Measurements from ENCODE around the gene ZCCHC17.
"Not testable (repeated sequence)": the region's sequence is repeated elsewhere in the genome, so short reads cannot be mapped to it uniquely, and the experiment has no call there.

ZCCHC17 gene

DNA sequence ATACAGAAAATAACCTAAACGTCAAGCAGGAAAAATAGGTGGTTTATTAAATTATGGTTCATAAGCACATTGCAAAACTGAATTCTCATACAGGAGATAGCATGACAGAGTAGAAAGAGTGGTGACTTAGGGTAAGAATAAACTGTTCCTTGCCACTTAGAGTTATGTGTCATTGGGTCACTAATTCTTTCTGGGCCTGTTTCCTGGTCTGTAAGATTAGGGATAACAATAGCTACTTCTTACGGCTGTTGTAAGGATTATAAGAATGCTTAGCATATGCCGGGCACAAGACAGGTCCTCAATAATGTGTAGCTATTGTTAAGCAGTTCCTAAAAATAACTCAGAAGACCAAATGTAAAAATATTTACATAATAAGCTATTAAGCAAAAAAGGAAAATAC is 24.5 kb upstream of the ZCCHC17 start:
- peak overlapping the region; percentile 74 for H3K27ac ChIP-seq
- DNase-seq: no peak
- TF ChIP-seq CTCF (IDR thresholded peaks at IDR 0.05; ENCODE audit: low read depth, low read length): no peak
- no peaks in the 10 kb centered on the region for H3K9me3 ChIP-seq (ENCODE audit: severe bottlenecking)
- no peak overlapping the region for H3K4me3 ChIP-seq (ENCODE audit: low read depth, low read length)
- peaks cover 70% of the 10 kb centered on the region for H3K36me3 ChIP-seq
- H3K27me3 ChIP-seq (ENCODE audit: insufficient read depth, low read depth, severe bottlenecking): no peaks in the 10 kb centered on the region

DNA sequence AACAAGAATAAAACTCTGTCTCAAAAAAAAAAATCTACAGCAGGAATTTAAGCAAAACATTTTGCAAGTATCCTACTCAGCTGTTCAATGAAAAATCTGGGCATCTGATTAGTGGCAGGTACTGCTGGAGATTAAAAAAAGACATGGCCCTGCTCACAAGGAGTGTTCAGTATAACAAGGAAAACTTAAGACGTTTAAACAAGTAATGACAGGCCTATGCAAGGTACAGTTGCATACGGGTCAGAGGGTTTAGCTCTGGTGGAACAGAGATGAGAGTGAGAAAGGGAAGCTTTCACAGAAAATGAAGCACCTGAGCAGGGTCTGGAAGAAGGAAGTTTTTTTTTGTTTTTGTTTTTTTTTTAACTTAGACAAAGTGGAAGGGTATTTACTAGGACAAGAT is 23.2 kb upstream of the ZCCHC17 start:
- DNase-seq: no peak
- TF ChIP-seq CTCF (IDR thresholded peaks at IDR 0.05; ENCODE audit: low read depth, low read length): no peak
- H3K36me3 ChIP-seq: peaks cover 72% of the 10 kb centered on the region
- peak overlapping the region; percentile 74 for H3K27ac ChIP-seq
- H3K9me3 ChIP-seq (ENCODE audit: severe bottlenecking): no peaks in the 10 kb centered on the region
- H3K27me3 ChIP-seq (ENCODE audit: insufficient read depth, low read depth, severe bottlenecking): no peaks in the 10 kb centered on the region
- no peak overlapping the region for H3K4me3 ChIP-seq (ENCODE audit: low read depth, low read length)

- H3K36me3 ChIP-seq: peaks cover 89% of the 10 kb centered on the region
- not testable (repeated sequence) for H3K27ac ChIP-seq; H3K4me3 ChIP-seq (ENCODE audit: low read depth, low read length); H3K27me3 ChIP-seq (ENCODE audit: insufficient read depth, low read depth, severe bottlenecking); DNase-seq; H3K9me3 ChIP-seq (ENCODE audit: severe bottlenecking)
Measured at GRCh38 chr1:31282426-31282825, 14.4 kb upstream of the ZCCHC17 start.

- H3K27ac ChIP-seq; H3K4me3 ChIP-seq (ENCODE audit: low read depth, low read length); H3K27me3 ChIP-seq (ENCODE audit: insufficient read depth, low read depth, severe bottlenecking); DNase-seq; H3K9me3 ChIP-seq (ENCODE audit: severe bottlenecking): not testable (repeated sequence)
- H3K36me3 ChIP-seq: peaks cover 96% of the 10 kb centered on the region
Measured at GRCh38 chr1:31287791-31288190, 9.0 kb upstream of the ZCCHC17 start.

DNA sequence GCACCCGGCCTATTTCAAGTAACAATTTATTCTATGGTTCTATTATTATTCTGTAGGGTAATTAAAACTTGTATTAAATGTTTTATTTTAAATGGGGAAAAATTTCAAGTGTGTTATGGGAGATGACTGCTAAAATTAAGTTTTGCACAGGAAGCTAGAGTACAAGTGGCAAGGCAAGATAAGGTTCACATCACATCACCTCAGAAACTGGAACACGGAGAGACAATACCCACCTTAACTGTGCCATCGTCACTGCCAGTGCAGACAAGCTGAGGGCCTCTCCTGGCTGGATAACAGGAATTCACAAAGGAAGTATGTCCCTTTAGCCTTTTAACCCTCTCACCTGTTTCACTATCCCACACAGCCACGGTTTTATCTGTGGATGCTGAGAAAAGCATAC is 7.8 kb upstream of the ZCCHC17 start:
- TF ChIP-seq CTCF (IDR thresholded peaks at IDR 0.05; ENCODE audit: low read depth, low read length): no peak
- Histone ChIP-seq H3K27me3 (ENCODE audit: insufficient read depth, low read depth, severe bottlenecking) (no peaks in the 10 kb centered on the region), H3K36me3 (peaks cover 96% of the 10 kb centered on the region), H3K27ac (no peak overlapping the region), H3K4me3 (ENCODE audit: low read depth, low read length) (no peak overlapping the region), H3K9me3 (ENCODE audit: severe bottlenecking) (no peaks in the 10 kb centered on the region)
- no peak for DNase-seq

DNA sequence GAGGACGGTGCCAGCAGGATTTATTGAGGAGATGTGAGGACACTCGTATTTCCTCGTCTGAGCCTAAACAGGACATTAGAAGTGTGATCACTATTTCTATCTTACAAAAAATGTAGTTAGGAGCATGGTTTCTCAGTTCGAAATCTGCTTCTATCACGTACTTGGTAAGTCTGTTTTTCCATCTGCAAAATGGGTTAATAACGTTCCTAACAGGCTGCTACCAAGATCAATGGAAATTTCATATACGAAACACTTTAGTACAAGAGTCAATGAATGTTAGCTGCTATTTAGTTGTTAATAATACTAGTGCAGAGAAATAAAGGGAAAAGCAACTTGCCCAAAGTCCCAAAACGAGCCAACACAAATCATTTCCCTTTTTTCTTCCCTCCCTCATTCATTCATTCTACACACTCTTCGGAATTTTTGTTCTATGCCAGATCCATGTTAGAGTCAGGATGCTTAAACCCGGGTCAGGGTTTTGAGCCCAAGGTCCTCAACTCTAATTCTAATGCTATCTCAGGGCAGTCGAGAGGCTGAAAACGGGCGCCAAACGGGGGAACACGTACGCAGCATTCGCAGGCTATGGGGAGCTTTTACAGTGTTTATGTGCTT is 852 bp upstream of the ZCCHC17 start:
- Histone ChIP-seq H3K36me3 (peaks cover 51% of the 10 kb centered on the region), H3K27me3 (ENCODE audit: insufficient read depth, low read depth, severe bottlenecking) (no peaks in the 10 kb centered on the region), H3K27ac (peak overlapping the region; percentile 94), H3K4me3 (ENCODE audit: low read depth, low read length) (peak overlapping the region; percentile 100), H3K9me3 (ENCODE audit: severe bottlenecking) (no peaks in the 10 kb centered on the region)
- DNase-seq: no peak
- TF ChIP-seq CTCF (IDR thresholded peaks at IDR 0.05; ENCODE audit: low read depth, low read length): no peak

Measured in WERI-Rb-1 (cell line).